ENCODE measurements around the gene CAMK1D.

GRCh38 chr10:12777840-12778585 is 428.7 kb downstream of the CAMK1D start:
- TF ChIP-seq CTCF (conservative IDR thresholded peaks at IDR 0.05) (no peak), EZH2 (IDR thresholded peaks at IDR 0.05; ENCODE audit: low read depth) (no peak)

Data from PC-9 (cell line).